GM18505 (cell line): ENCODE data around the gene RIOX2.

Experiments
- ATAC-seq: cut with Tn5 transposase; IDR thresholded peaks from one replicate; pipeline ENCODE4 v1.9.1; 2021; ENCODE audit not compliant: unreplicated experiment
- POLR2A ChIP-seq: IDR thresholded peaks from 4 replicates; pipeline ENCODE4 v1.6.1; 2011; ENCODE audit warnings: borderline replicate concordance; ENCODE audit not compliant: insufficient read depth, insufficient read length; ENCODE audit errors: extremely low read depth

Gene RIOX2

GRCh38 chr3:98002717-98003116 lies 30.5 kb upstream of the RIOX2 start:
- no peak for ATAC-seq
- no peak for TF ChIP-seq POLR2A

DNA sequence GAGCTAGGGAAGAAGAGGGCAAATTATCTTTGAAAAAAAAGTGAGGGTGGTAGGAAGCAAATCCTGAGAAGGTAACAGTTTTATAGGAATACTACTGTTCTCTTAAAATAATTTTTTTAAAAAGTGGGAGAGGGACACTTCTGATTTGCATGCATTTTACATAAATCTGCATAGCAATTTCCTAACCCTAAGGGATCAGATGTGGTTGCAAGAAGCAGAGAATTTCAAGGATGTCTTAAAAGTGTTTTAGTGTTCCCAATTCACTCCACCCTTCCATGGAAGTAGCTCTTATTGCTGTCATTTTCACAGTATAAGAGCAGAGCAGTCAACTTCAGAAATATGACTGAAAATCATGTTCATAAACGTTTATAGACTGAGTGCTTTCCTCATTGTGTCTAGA lies 27.8 kb upstream of the RIOX2 start:
- TF ChIP-seq POLR2A: no peak
- no peak for ATAC-seq

GRCh38 chr3:97999103-97999502 lies 26.9 kb upstream of the RIOX2 start:
- no peak for ATAC-seq

DNA sequence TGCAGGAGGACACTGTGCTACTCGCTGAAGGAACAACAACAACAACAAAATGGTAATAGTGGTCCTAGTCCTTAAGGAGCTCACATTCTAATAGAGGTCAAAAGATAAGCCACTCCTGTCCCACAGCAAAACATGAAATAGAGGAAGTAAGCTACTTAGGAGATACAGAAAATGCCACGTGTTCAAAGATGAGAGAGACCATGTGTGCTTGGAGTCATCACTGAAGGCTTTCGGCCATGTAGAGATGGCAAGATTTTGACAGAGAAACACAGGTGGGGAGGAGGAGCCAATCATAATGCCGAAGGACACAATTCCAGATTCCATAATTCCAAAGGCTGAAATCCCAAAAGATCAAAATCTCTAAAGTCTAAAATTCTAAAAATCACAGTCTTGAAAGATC lies 24.8 kb upstream of the RIOX2 start:
- ATAC-seq: no peak
- no peak for TF ChIP-seq POLR2A

More at GRCh38 chr3:97999103-97999502, 26.9 kb upstream of the RIOX2 start:
- TF ChIP-seq POLR2A: no peak

DNA sequence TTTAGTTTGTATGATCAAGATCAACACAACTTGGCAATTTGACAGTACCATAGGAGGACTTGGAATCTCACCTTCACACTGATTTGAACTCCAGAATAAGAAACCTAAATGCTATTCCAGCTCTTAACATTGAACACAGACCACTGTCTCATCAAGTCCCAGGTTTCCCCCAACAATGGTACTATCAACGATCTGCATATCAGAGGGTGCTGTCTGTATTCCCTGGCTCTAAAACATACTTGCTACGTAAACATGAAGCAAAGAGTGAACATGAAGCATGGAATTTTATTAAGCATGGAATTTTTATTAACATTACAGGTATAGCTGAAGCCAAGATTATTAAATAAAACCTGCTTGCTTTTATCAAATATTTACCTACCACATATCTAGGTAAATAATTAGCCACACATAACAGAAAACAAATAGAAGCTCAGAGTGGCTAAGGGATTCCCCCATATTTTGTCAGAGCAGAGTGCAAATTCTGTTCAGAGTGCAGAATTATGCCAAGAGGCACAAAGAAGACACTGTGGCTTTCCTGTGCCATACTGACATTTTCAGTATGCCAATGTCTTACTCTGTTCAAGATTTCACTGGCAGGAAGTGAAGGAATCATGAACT lies 22.2 kb upstream of the RIOX2 start:
- TF ChIP-seq POLR2A: no peak
- no peak for ATAC-seq

- ATAC-seq: no peak
These were observed 21.3 kb upstream of the RIOX2 start for GRCh38 chr3:97993526-97993925.

DNA sequence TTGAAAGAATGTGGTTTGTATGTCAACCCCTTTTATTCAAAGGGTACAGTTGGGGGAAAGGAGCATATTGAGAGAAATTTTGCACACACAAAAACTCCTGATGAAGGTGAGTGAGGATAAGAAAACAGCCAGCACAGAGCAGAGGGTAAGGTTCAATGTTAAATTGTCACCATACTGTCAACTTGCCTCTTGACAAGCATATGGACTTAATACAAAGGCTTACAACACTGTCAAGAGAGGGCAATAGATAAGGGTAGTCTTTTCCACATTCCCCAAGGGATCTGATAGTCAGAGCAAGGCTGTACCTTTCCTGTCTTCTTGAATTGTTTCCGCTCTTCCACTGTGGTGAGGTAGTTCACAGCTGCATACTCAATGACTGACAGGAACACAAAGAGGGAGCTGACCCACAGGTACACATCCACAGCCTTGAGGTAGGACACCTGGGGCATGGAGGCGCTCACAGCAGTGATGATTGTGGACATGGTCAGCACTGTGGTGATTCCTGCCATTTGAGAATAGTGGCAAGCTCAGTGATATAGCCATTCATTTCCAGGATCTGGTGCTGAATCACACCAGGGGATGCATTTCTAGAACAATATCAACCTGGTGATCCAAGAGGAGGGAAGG lies 20.4 kb upstream of the RIOX2 start:
- TF ChIP-seq POLR2A: no peak
- no peak for ATAC-seq

More at GRCh38 chr3:97993526-97993925, 21.3 kb upstream of the RIOX2 start:
- TF ChIP-seq POLR2A: no peak

DNA sequence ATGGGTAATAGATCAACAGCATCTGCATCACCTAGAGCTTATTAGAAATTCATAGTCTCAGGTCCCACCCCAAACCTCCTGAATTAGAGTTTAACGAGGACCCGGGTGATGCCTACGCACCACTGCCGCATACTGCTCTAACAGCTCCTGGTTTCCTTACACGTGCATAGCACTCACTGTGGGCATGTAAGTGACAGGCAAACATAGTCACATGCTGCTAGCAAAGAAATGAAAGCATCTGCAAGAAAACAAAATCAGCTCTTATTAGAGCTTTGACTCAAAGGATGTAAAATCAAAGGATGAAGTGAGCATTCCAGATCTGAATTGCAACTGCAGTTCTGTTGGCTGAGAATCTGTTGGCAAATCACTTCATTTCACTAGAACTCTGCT lies 19.1 kb upstream of the RIOX2 start:
- TF ChIP-seq POLR2A: no peak

DNA sequence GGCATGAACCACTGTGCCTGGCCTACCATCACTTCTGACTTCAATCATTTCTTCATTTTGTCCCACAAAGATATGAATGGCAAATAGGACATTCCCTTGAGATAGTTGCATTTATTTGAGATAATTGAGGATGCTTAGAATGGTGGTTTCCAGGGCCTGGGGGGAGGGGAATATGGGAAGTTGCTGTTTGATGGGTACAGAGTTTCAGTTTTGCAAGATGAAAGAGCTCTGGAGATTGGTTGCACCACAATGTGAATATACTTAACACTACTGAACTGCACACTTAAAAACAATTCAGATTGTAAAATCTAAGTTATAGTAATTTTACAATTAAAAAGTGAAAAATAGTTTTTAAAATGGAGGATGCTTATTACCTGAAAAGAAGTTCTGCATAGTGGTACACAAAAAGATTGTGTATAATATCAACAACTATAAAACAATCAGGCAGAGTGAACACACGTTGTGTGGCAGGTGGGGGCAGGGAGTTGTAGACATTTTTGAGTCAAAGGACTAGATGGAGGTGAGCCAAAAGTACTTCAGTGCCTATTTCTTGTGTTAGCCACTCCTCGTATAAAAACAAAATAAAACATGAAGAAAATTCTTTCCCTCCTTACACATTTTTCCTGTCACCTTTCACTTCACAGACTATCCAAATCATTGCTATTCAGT lies 18.5 kb upstream of the RIOX2 start:
- no peak for TF ChIP-seq POLR2A
- ATAC-seq: no peak

More for the DNA sequence above, 19.1 kb upstream of the RIOX2 start:
- no peak for ATAC-seq

DNA sequence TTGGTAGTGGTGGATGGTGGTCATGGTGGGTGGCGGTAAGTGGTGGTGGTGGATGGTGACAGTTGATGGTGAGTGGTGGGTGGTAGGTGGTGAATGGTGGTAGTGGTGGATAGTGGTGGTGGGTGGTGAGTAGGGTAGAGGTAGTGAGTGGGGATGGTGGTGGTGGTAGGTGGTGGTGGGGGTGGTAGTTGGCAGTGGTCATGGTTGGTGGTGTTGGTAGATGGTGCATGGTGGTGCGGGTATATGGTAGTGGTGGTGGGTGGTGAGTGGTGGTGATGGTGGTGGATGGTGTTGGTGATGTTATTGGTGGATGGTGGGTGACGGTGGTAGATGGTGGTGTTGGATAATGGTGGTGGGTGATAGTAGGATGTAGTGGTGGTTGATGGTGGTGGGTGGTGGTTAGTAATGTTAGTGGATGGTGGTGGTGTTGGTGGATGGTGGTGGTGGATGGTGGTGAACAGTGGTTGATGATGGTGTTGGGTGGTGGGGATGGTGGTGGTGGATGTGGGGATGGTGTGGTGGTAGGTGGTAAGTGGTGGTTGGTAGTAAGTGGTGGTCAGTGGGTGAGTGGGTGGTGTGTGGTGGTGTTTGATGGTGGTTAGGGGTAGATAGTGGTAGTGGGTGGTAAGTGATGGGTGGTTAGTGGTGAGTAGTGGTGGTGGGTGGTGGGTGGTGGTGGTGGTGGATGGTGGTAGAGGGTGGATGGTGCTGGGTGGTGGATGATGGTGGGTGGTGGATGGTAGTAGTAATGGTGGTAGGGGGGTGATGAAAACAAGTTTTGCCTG lies 16.7 kb upstream of the RIOX2 start:
- TF ChIP-seq POLR2A: no peak
- no peak for ATAC-seq

GRCh38 chr3:97987306-97987705 lies 15.1 kb upstream of the RIOX2 start:
- TF ChIP-seq POLR2A: no peak
- ATAC-seq: no peak

- no peak for ATAC-seq
These were observed 11.8 kb upstream of the RIOX2 start for GRCh38 chr3:97983933-97984491.

DNA sequence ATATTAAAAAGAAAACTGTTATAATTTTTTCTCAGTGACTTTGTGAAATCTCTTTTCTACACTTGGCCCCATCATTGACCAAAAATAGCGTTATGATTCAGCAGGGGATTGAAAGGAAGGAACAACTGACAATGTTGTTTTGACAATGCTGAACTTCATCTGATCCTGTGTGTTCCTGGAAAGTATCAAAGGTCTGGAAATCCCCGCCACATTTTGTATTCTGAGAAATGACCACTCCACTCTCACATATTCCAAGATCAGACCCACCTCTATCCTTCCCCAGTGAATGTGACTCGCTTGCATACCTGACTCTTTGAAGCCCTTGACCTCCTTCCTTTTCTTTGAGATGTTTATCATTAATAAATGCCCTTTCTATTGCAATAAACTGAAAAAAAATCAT lies 9.7 kb upstream of the RIOX2 start:
- peak; percentile 52 for ATAC-seq
- no peak for TF ChIP-seq POLR2A

More at GRCh38 chr3:97983933-97984491, 11.8 kb upstream of the RIOX2 start:
- TF ChIP-seq POLR2A: no peak
